GDM1 (cell line): ENCODE measurements around the gene PNPLA1.

Experiments
- DNase-seq: peaks from one replicate; lab custom pipeline; 2025; lab: John Stamatoyannopoulos, UW

The PNPLA1 gene

GRCh38 chr6:36285187-36285671 is 15.4 kb downstream of the PNPLA1 start:
- DNase-seq: no peak

GRCh38 chr6:36285797-36286196 is 15.9 kb downstream of the PNPLA1 start:
- no peak for DNase-seq

GRCh38 chr6:36286858-36287257 is 17.0 kb downstream of the PNPLA1 start:
- DNase-seq: no peak

GRCh38 chr6:36289281-36289878 is 19.5 kb downstream of the PNPLA1 start:
- no peak for DNase-seq

- DNase-seq: no peak
Measured at GRCh38 chr6:36290668-36291620, 21.1 kb downstream of the PNPLA1 start.

GRCh38 chr6:36292170-36292569 is 22.3 kb downstream of the PNPLA1 start:
- no peak for DNase-seq

- DNase-seq: no peak
Measured at GRCh38 chr6:36296240-36296639, 26.4 kb downstream of the PNPLA1 start.

- no peak for DNase-seq
Measured at GRCh38 chr6:36297051-36297450, 27.2 kb downstream of the PNPLA1 start.

- DNase-seq: no peak
Measured at GRCh38 chr6:36297511-36297910, 27.7 kb downstream of the PNPLA1 start.

- no peak for DNase-seq
Measured at GRCh38 chr6:36298027-36298426, 28.2 kb downstream of the PNPLA1 start.

- no peak for DNase-seq
Measured at GRCh38 chr6:36301085-36301658, 31.3 kb downstream of the PNPLA1 start.

- no peak for DNase-seq
Measured at GRCh38 chr6:36301781-36302180, 31.9 kb downstream of the PNPLA1 start.

GRCh38 chr6:36302227-36302976 is 32.5 kb downstream of the PNPLA1 start:
- DNase-seq: peak; percentile 72

GRCh38 chr6:36305885-36306284 is 36.0 kb downstream of the PNPLA1 start:
- DNase-seq: no peak

- DNase-seq: no peak
Measured at GRCh38 chr6:36306375-36306774, 36.5 kb downstream of the PNPLA1 start.

- no peak for DNase-seq
Measured at GRCh38 chr6:36308514-36308913, 38.7 kb downstream of the PNPLA1 start.

GRCh38 chr6:36309203-36309602 is 39.3 kb downstream of the PNPLA1 start:
- DNase-seq: no peak

GRCh38 chr6:36309900-36310299 is 40.0 kb downstream of the PNPLA1 start:
- DNase-seq: no peak

- peak; percentile 33 for DNase-seq
Measured at GRCh38 chr6:36312854-36313648, 43.2 kb downstream of the PNPLA1 start.

- DNase-seq: no peak
Measured at GRCh38 chr6:36313649-36313936, 43.7 kb downstream of the PNPLA1 start.

- DNase-seq: no peak
Measured at GRCh38 chr6:36314221-36315014, 44.6 kb downstream of the PNPLA1 start.
